ENCODE data around the gene WSB1.

Gene WSB1

GRCh38 chr17:27340575-27340974 lies 46.7 kb downstream of the WSB1 start:
- no peak for DNase-seq

GRCh38 chr17:27341041-27341471 lies 47.1 kb downstream of the WSB1 start:
- DNase-seq: no peak

DNA sequence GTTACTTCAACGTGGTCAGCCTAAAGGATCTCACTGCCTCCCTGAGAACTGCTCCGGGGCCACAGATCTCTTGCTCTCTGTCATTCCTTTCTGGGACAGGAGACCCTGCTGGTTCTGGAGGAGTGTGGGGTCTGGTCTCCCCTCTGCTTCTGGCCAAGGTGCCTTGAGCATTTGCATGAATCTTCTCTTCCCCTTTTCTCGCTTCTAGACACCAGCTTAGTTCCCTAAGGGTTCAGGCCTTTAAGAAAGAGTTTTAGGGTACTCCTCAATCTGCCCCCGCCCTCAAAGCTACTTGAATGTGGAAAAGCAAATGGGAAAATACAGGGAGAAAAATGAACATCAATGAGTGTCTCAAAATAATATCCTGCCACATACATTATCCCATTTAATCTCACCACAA lies 48.1 kb downstream of the WSB1 start:
- DNase-seq: no peak

DNA sequence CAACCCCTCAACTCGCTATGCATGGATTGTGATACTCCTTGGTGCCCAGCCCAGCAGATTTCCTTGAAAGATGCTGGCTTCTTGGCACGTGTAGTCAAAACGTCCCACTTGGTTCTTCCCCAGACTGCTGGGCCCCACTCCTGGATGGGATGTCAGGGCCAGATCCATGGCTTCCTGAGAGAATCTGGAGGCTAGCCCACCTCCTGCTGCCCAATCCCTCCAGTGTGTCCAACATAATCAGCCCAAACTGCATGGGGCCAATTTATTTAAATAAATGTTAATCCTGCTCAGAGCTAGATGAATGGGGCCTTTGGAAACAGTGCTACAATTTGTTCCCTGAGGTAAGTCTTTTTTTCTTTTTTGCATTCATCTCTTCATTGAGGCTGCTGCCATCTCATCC lies 49.4 kb downstream of the WSB1 start:
- DNase-seq: no peak

- DNase-seq: no peak
Measured at GRCh38 chr17:27343977-27344607, 50.2 kb downstream of the WSB1 start.

GRCh38 chr17:27345141-27345904 lies 51.4 kb downstream of the WSB1 start:
- DNase-seq: no peak

DNA sequence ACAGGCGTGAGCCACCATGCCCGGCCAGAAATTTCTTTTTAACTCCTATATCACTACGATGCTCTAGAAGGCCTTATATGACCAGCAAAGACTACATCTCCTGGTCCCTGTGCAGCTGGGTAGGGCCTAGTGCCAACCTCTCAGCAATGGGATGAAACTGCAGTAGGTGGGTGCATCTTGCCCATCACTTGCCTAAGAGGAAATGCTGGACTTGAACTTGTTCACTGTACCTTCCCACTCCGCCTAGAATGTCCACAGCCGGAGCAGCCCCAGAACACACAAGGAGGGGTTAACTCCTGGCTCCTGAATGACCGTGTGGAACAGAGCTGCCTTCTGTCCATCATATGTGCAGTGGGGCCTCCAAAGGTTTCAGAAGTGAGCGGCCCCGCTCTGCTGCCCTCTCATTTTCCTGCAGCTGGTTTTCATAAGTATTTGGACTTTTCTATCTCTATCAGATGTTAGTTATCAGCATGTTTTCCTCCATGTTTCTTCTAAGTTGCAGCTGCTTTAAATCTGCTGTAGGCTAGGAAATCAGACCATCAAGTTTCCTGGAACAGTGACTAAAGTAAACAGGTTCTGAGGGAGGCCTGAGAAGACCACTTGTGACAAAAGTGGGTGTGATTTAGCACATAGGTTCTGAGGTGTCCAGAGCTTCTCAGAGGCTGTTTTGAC lies 52.5 kb downstream of the WSB1 start:
- DNase-seq: no peak

DNA sequence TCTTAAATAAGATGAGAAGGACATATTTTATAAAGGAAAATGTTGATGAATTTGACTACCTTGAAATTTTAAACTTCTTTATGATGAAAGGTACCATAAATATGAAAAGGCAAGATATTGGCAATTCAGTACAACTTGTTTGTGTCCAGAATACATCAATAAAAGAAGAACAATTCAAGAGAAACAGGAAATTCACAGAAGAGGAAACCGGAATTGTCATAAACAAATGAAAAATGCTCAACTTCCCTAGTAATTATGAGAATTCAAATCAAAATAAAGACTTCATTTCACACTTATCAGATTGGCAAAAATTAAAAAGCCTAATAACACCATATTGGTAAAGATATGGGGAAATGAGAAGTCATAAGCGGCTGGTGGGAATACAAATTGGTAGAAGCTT lies 54.3 kb downstream of the WSB1 start:
- DNase-seq: no peak

- DNase-seq: no peak
Measured at GRCh38 chr17:27349540-27350021, 55.7 kb downstream of the WSB1 start.

DNA sequence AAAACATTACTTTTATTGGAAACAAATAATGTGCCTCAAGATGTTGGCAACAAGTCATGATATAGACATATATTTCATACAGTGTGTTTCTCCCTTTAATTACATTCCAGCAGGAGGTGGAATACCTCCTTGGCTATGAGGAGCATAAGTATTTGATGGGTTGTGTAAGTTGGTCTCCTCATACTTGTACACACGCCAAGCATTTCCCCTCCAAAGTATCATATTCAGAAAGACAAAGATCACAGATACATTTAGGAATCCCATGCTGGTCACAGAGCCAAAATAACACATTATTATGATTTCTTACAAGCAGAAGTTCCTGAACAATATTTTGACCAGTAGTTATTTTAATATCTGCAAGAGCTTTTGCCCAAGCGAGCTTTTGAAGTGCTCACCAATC lies 57.8 kb downstream of the WSB1 start:
- no peak for DNase-seq

DNA sequence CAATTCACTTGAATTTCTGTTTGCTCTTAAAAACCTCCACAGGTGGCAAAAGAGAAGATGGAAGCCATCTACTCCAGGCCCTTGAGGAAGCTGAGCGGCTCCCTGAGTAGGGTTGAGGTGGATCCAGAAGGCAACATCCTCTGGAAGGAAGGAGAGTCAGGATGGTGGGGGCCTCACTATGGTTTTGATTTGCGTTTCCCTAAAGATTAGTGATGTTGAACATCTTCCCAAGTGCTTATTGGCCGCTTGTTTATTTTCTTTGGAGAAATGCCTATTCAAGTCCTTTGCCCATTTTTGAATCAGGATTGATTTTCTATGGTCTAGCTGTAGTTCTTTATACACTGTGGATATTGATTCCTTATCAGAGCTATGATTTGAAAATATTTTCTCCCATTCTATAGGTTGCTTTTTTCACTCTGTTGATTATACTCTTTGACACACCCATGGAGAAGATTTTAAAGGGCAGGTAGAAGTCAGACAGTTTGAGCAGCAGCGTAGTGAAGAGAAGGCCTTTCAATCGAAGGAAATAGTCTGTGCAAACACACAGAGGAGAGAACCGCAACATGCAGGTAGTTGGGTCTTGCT lies 58.6 kb downstream of the WSB1 start:
- DNase-seq: no peak

DNA sequence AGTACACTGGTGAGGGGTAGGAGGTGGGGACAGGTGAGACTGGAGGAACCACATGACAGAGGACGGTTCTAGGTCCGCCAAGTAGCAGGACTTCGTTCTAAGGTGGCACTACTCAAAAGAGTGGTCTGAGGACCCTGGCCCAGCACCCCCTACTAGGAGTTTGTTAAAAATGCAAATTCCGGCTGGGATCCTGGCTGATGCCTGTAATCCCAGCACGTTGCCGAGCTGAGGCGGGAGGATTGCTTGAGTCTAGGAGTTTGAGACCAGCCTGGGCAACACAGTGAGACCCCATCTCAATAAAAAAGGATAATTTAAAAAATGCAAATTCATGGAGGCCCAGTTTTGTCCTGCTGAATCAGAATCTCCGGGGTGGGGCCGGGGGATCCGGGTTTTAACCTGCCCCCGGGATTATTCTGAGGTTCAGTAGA lies 59.1 kb downstream of the WSB1 start:
- DNase-seq: no peak

DNA sequence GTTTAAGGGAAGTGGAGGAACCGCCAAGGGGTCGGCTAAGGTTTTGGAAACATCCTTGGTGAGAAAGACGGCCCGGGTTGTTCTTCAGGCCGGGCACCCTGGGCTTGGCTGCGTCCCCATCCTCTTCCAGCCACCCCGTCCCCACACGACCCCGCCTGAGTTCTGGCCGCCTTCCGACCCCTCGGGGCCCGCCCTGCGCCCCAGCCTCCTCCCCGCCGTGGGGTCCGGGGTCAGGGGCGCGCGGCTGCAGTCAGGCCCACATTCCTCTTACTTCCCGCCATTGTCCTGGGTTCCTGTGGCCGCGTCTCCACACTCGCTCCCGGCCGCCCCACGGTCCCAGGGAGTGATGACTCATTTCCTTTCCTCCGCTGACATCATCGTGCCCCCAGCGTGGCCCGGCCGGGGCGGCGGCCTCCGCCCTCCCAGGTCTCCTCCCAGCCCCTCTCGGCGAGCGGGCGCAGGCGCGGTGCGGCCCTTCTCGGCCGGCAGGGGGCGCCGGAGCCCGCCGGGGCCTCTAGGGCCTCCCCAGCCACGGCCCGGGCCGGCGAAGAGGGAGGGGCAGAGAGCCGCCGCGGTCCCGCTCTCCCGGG lies 59.6 kb downstream of the WSB1 start:
- DNase-seq: peak; percentile 83

- no peak for DNase-seq
Measured at GRCh38 chr17:27354051-27354490, 60.2 kb downstream of the WSB1 start.

DNA sequence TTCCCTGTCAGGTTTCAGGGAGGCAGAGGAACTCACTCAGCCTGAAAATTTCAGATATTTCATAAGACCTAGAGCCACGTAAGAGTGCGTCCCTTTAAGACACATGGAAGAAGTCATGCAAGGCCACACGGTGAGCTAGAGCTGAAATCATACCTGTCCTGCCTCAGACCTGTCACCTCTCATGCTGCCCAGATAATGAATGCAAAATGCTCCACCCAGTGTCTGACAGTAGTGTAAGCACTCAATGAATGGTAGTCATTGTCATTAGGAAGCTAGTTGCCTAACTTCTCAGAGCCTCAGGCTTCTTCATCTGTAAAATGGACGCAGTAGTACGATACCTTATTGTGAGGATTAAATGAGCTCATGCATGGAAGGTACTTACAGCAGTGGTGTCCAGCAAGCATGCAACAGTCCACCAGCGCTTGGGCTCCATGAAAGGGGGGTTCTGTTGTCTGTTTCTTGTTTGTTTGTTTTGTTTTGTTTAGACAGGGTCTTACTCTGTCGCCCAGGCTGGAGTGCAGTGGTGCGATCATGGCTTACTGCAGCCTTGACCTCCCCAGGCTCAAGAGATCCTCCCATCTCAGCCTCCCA lies 60.7 kb downstream of the WSB1 start:
- no peak for DNase-seq

- DNase-seq: no peak
Measured at GRCh38 chr17:27355419-27355818, 61.5 kb downstream of the WSB1 start.

- no peak for DNase-seq
Measured at GRCh38 chr17:27356091-27356705, 62.3 kb downstream of the WSB1 start.

DNA sequence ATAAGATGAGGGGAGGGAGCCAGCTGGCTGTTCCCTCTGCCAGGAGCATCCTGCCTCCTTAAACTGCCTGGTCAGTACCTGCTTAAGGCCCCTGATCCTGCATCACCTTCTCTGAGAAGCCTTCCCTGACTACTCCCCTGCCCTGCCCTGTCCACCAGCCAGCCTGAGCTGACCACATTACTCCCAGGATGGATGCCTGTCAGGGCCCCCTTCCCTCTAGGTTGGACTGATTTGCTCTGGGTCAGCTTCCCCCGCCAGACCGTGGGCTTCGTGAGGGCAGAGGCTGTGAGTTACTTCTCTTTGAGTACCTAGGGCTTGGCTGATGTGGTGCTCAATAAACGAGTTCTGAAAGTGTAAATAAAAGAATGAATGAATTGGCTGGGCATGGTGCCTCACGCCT lies 63.3 kb downstream of the WSB1 start:
- DNase-seq: no peak

- DNase-seq: no peak
Measured at GRCh38 chr17:27360507-27360906, 66.6 kb downstream of the WSB1 start.

DNA sequence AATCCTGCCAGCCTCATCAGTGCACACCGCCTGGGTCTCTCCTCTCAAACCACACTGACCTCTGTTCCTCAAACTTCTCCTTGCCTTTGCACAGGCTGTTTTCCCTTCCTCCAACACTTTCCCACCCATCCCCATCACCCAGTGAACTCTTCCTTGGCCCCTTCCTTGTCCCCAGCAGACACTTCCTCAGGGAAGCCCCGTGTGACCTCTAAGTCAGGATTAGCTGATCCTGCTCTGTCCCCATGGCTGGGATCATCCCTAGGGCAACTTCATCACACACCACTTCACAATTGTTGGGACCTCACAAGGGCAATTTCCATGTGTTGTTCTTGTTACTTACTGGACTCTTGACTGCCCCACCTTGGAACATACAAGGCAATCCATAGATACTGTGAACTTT lies 67.8 kb downstream of the WSB1 start:
- DNase-seq: no peak

DNA sequence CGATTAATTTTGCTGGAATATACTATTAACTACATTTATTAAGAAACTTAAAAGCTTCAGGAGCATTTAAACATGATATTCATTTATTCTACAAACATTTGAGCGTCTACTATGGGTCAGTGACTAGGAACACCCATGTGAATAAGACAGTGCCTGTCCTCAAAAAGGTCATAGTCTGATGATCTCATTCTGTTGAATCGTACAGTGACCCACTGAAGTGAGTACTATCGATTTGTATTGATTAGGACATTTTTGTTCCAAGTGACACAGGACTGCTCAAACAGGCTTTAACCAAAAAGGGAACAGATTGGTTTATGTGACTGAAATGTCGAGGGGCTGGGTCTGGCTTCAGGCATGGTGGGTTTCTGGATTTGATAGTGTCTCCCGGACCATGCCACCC lies 68.6 kb downstream of the WSB1 start:
- no peak for DNase-seq

GRCh38 chr17:27362909-27363308 lies 69.0 kb downstream of the WSB1 start:
- no peak for DNase-seq

Data from activated effector memory CD4-positive, alpha-beta T cell treated with Interleukin-2 at 50 U/mL for 16 hours (primary cell).